Epithelial cell of proximal tubule (primary cell): ENCODE measurements around the gene ACOXL. TPM values are rescaled to one million over a fixed set of nuclear protein-coding genes. Genes with fewer than 3 reads are reported as not detected.

Source experiments
- DNase-seq: peaks from one replicate; pipeline ENCODE4 v3.0.0-alpha.2; 2011; ENCODE audit warnings: low read depth
- H3K4me3 ChIP-seq: 2 replicates; pipeline ENCODE4 v1.5.1; 2011; ENCODE audit warnings: low read depth, mild to moderate bottlenecking, low read length
- CTCF ChIP-seq: conservative IDR thresholded peaks from 2 replicates; pipeline ENCODE4 v1.5.1; 2012; ENCODE audit warnings: low read depth, mild to moderate bottlenecking, low read length
- total RNA-seq: library from RNA; depleted of rRNA; stranded (reverse); fragments of >200 nt; gene quantifications from 2 replicates; pipeline ENCODE4 v1.2.3, GENCODE V29; 2015

Gene ACOXL
- total RNA-seq, 1 donor from 2014 or later = 0.06 TPM

GRCh38 chr2:110867078-110867477, 134.7 kb downstream of the ACOXL start:
- TF ChIP-seq CTCF = no peak
- DNase-seq = no peak

GRCh38 chr2:110868971-110869370, 136.6 kb downstream of the ACOXL start:
- no peak overlapping the region for H3K4me3 ChIP-seq
- no peak for TF ChIP-seq CTCF
- DNase-seq = no peak

More at GRCh38 chr2:110867078-110867477, 134.7 kb downstream of the ACOXL start:
- H3K4me3 ChIP-seq = no peak overlapping the region

GRCh38 chr2:110869472-110870446, 137.4 kb downstream of the ACOXL start:
- no peak for DNase-seq
- H3K4me3 ChIP-seq = no peak overlapping the region
- TF ChIP-seq CTCF = no peak

GRCh38 chr2:110870545-110870944, 138.2 kb downstream of the ACOXL start:
- no peak for TF ChIP-seq CTCF
- no peak for DNase-seq
- no peak overlapping the region for H3K4me3 ChIP-seq

GRCh38 chr2:110871637-110872036, 139.3 kb downstream of the ACOXL start:
- no peak for DNase-seq
- no peak overlapping the region for H3K4me3 ChIP-seq
- TF ChIP-seq CTCF = no peak

- no peak for DNase-seq
- no peak overlapping the region for H3K4me3 ChIP-seq
- no peak for TF ChIP-seq CTCF
Measured at GRCh38 chr2:110872521-110872920, 140.1 kb downstream of the ACOXL start.
